Astrocyte (in vitro differentiated cells and primary cell): ENCODE data around the gene MXRA5. TPM values are rescaled to one million over a fixed set of nuclear protein-coding genes. Genes with fewer than 3 reads are reported as not detected.

Experiments
- DNase-seq: peaks from one replicate; pipeline ENCODE4 v3.0.0-alpha.2; 2010; ENCODE audit warnings: low read depth
- FAIRE-seq: peaks from 2 replicates; lab custom pipeline; 2011; peaks lifted over from hg19 to GRCh38; lab: Jason Lieb, UNC
- H2AFZ ChIP-seq: 2 replicates; pipeline ENCODE4 v1.6.0; 2012; ENCODE audit warnings: low read depth, low read length, inconsistent platforms
- H3K27ac ChIP-seq: 2 replicates; pipeline ENCODE4 v1.5.1; 2011; ENCODE audit warnings: low read depth, low read length, inconsistent platforms
- H3K27me3 ChIP-seq: 2 replicates; pipeline ENCODE4 v1.6.0; 2011; ENCODE audit warnings: low read length, inconsistent platforms; ENCODE audit not compliant: insufficient read depth
- H3K36me3 ChIP-seq: 2 replicates; pipeline ENCODE4 v1.5.1; 2011; ENCODE audit warnings: low read length, inconsistent platforms; ENCODE audit not compliant: insufficient read depth
- H3K4me1 ChIP-seq: 2 replicates; pipeline ENCODE4 v1.5.1; 2011; ENCODE audit warnings: low read length, inconsistent platforms; ENCODE audit not compliant: insufficient read depth
- H3K4me2 ChIP-seq: 2 replicates; pipeline ENCODE4 v1.6.0; 2012; ENCODE audit warnings: low read length, inconsistent platforms
- H3K4me3 ChIP-seq: 2 replicates; pipeline ENCODE4 v1.5.1; 2011; ENCODE audit warnings: low read depth, mild to moderate bottlenecking, low read length, inconsistent platforms; ENCODE audit not compliant: insufficient read depth
- H3K79me2 ChIP-seq: 2 replicates; pipeline ENCODE4 v1.6.0; 2012; ENCODE audit warnings: mild to moderate bottlenecking, low read length, inconsistent platforms; ENCODE audit not compliant: insufficient read depth
- H3K9ac ChIP-seq: 2 replicates; pipeline ENCODE4 v1.6.0; 2012; ENCODE audit warnings: mild to moderate bottlenecking, low read length, inconsistent platforms
- H3K9me3 ChIP-seq: 2 replicates; pipeline ENCODE4 v1.5.1; 2012; ENCODE audit warnings: low read depth, mild to moderate bottlenecking, low read length, inconsistent platforms; ENCODE audit not compliant: insufficient read depth
- H4K20me1 ChIP-seq: 2 replicates; pipeline ENCODE4 v1.6.0; 2012; ENCODE audit warnings: low read length, inconsistent platforms; ENCODE audit not compliant: insufficient read depth
- H3K27ac Mint-ChIP-seq: one replicate; pipeline ENCODE4 v1.8.0; 2021; ENCODE audit warnings: mild to moderate bottlenecking, mixed read lengths; ENCODE audit not compliant: unreplicated experiment
- H3K27me3 Mint-ChIP-seq: one replicate; pipeline ENCODE4 v1.8.0; 2021; ENCODE audit warnings: low read depth, mixed read lengths; ENCODE audit not compliant: unreplicated experiment
- H3K36me3 Mint-ChIP-seq: one replicate; pipeline ENCODE4 v1.8.0; 2021; ENCODE audit warnings: low read depth, mixed read lengths; ENCODE audit not compliant: unreplicated experiment
- H3K4me1 Mint-ChIP-seq: one replicate; pipeline ENCODE4 v1.8.0; 2021; ENCODE audit warnings: low read depth, mixed read lengths; ENCODE audit not compliant: unreplicated experiment
- H3K4me3 Mint-ChIP-seq: one replicate; pipeline ENCODE4 v1.8.0; 2021; ENCODE audit warnings: mild to moderate bottlenecking, moderate library complexity, mixed read lengths; ENCODE audit not compliant: unreplicated experiment
- H3K9me3 Mint-ChIP-seq: one replicate; pipeline ENCODE4 v1.8.0; 2021; ENCODE audit warnings: mild to moderate bottlenecking, mixed read lengths; ENCODE audit not compliant: unreplicated experiment
- CTCF ChIP-seq: IDR thresholded peaks from 2 replicates; pipeline ENCODE4 v1.5.1; 2011; ENCODE audit warnings: low read depth, mild to moderate bottlenecking, inconsistent platforms, low read length, moderate library complexity; ENCODE audit not compliant: insufficient read depth
- EZH2 ChIP-seq: IDR thresholded peaks from 2 replicates; pipeline ENCODE4 v1.6.1; 2012; ENCODE audit warnings: mild to moderate bottlenecking, low read length, inconsistent platforms; ENCODE audit not compliant: insufficient read depth
- total RNA-seq: library from RNA; stranded (reverse); gene quantifications from 2 replicates; pipeline ENCODE4 v1.2.1, GENCODE V29; 2021

MXRA5 gene
- total RNA-seq, 1 donor from 2014 or later, result 23.3 TPM

GRCh38 chrX:3262901-3263300 is 83.6 kb downstream of the MXRA5 start:
- DNase-seq (peak; percentile 92), FAIRE-seq (peak; percentile 100)
- Mint-ChIP-seq H3K27ac (peak overlapping the region; percentile 86), H3K36me3 (no peaks in the 10 kb centered on the region), H3K4me1 (peaks cover 16% of the 10 kb centered on the region), H3K9me3 (peaks cover 2% of the 10 kb centered on the region), H3K4me3 (no peak overlapping the region), H3K27me3 (no peaks in the 10 kb centered on the region)
- no peaks in the 10 kb centered on the region for H3K36me3 ChIP-seq
- peak overlapping the region; percentile 82 for H3K27ac ChIP-seq
- H2AFZ ChIP-seq, result no peak overlapping the region
- TF ChIP-seq CTCF (no peak), EZH2 (no peak)
- peaks cover 5% of the 10 kb centered on the region for H3K4me1 ChIP-seq
- no peaks in the 10 kb centered on the region for H3K79me2 ChIP-seq
- H3K9ac ChIP-seq, result peak overlapping the region; percentile 58
- H3K9me3 ChIP-seq, result no peaks in the 10 kb centered on the region
- peak overlapping the region; percentile 63 for H3K4me2 ChIP-seq
- no peaks in the 10 kb centered on the region for H3K27me3 ChIP-seq
- H4K20me1 ChIP-seq, result no peaks in the 10 kb centered on the region
- H3K4me3 ChIP-seq, result no peak overlapping the region
